ENCODE measurements around the gene S100PBP. TPM values are rescaled to one million over a fixed set of nuclear protein-coding genes. Genes with fewer than 3 reads are reported as not detected.
A peak's percentile ranks its signal among the peaks of the same experiment; 100 is the strongest.

S100PBP gene
- total and polyA plus RNA-seq, 9 of the 15 experiments (the other 6 are each of a cell fraction or from before 2014, with no cell fraction given) = 22.9 to 60.2 (median 32.9) TPM

DNA sequence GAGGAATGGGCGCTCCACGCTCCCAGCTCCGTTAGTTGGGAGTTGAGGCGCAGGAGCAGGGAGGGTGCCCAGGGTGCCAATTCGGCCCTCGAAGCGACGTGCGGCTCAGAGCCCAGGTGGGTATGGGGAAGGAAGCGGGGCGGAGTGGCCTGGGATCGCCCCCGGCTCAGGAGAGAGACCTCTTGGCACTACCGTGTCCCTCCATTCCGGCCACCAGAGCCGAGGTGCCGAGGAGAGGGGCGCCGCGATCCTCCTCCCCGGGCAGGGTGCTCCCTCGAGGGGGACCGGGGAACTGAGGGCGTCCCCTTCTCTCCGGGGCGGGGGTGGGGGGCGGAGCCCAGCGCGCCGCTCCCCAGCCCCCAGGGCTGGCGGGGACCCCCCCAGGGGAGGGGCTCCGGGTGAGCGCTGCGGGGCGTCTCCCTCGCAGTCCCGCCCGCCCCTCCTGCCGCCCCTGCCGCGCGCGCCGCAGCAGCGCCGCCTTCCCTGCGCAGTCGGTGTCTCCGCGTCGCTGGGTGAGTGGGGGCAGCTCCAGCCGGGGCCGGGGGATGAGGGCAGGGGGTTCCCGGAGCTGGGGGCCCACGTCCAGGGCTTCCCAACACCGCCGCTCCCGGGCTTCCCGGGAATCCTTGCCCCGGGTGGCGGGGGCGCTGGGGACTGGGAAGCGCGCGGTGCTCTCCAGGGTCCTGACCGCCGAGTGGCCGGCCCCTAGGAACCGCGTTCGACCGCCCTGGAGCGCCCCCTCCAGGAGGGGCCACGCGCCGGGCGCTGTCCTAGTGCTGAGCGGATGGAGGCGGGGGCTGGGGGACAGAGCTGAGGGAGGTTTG lies 68.8 kb downstream of the S100PBP start, which contains the start of gene HPCA (continued):
- TF ChIP-seq, protein P1, sequence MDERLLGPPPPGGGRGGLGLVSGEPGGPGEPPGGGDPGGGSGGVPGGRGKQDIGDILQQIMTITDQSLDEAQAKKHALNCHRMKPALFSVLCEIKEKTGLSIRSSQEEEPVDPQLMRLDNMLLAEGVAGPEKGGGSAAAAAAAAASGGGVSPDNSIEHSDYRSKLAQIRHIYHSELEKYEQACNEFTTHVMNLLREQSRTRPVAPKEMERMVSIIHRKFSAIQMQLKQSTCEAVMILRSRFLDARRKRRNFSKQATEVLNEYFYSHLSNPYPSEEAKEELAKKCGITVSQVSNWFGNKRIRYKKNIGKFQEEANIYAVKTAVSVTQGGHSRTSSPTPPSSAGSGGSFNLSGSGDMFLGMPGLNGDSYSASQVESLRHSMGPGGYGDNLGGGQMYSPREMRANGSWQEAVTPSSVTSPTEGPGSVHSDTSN (CRISPR knock-in tag; IDR thresholded peaks at IDR 0.05; ENCODE audit: low read depth) = peak; percentile 78
- TF ChIP-seq, protein P1 (tag; conservative IDR thresholded peaks at IDR 0.05; ENCODE audit: low read depth) = no peak
- no peak for TF ChIP-seq KDM5B (IDR thresholded peaks at IDR 0.05; ENCODE audit: insufficient replicate concordance, low read depth, low read length)
- TF ChIP-seq CHD1 (IDR thresholded peaks at IDR 0.05; ENCODE audit: low read length) = no peak
- no peak for TF ChIP-seq ZNF507 (tag; conservative IDR thresholded peaks at IDR 0.05)
- TF ChIP-seq CTCF (IDR thresholded peaks at IDR 0.05 in 2 of 3, conservative IDR thresholded peaks at IDR 0.05 in 1 of 3; ENCODE audit: insufficient read depth in 2 of 3, low read depth in 1 of 3, low read length in 3 of 3) = peak; percentile 85 to 95 (median 95)
- TF ChIP-seq, protein P2, sequence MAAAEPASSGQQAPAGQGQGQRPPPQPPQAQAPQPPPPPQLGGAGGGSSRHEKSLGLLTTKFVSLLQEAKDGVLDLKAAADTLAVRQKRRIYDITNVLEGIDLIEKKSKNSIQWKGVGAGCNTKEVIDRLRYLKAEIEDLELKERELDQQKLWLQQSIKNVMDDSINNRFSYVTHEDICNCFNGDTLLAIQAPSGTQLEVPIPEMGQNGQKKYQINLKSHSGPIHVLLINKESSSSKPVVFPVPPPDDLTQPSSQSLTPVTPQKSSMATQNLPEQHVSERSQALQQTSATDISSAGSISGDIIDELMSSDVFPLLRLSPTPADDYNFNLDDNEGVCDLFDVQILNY (CRISPR knock-in tag; IDR thresholded peaks at IDR 0.05) = peak; percentile 99
- no peak for TF ChIP-seq EP400 (IDR thresholded peaks at IDR 0.05)
- TF ChIP-seq, protein P3, sequence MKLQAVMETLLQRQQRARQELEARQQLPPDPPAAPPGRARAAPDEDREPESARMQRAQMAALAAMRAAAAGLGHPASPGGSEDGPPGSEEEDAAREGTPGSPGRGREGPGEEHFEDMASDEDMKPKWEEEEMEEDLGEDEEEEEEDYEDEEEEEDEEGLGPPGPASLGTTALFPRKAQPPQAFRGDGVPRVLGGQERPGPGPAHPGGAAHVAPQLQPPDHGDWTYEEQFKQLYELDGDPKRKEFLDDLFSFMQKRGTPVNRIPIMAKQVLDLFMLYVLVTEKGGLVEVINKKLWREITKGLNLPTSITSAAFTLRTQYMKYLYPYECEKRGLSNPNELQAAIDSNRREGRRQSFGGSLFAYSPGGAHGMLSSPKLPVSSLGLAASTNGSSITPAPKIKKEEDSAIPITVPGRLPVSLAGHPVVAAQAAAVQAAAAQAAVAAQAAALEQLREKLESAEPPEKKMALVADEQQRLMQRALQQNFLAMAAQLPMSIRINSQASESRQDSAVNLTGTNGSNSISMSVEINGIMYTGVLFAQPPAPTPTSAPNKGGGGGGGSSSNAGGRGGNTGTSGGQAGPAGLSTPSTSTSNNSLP (IDR thresholded peaks at IDR 0.05; ENCODE audit: borderline replicate concordance, low read depth, low read length) = no peak
- 0 out of 2 replicates have a peak, but pooled peaks have one; percentile 33 for TF ChIP-seq ARID2 (IDR thresholded peaks at IDR 0.05)
- TF ChIP-seq L3MBTL2 (IDR thresholded peaks at IDR 0.05) = no peak
- 0 out of 2 replicates have a peak, but pooled peaks have one; percentile 55 for TF ChIP-seq ZFPM2 (CRISPR knock-in tag; IDR thresholded peaks at IDR 0.05)
- no peak for TF ChIP-seq CHD2 (IDR thresholded peaks at IDR 0.05; ENCODE audit: low read depth, low read length)
- peak in 1 of 2 experiments; percentile 92; a peak in 2 of 3 replicates for TF ChIP-seq CBX3 (IDR thresholded peaks at IDR 0.05; ENCODE audit: borderline replicate concordance in 1 of 2, low read length in 2 of 2)
- peak; percentile 76 for TF ChIP-seq ATF1 (CRISPR knock-in tag; IDR thresholded peaks at IDR 0.05)
- no peak for TF ChIP-seq ATF1 (tag; IDR thresholded peaks at IDR 0.05)
- TF ChIP-seq ZNF589 (CRISPR knock-in tag; IDR thresholded peaks at IDR 0.05; ENCODE audit: low read depth) = peak; percentile 85
- TF ChIP-seq JUNB (CRISPR knock-in tag; conservative IDR thresholded peaks at IDR 0.05) = no peak
- peak; percentile 59 for TF ChIP-seq EGR1 (conservative IDR thresholded peaks at IDR 0.05)
- TF ChIP-seq LCOR (CRISPR knock-in tag; IDR thresholded peaks at IDR 0.05) = peak; percentile 100
- TF ChIP-seq ZNF551 (CRISPR knock-in tag; IDR thresholded peaks at IDR 0.05) = no peak
- TF ChIP-seq ZNF668 (CRISPR knock-in tag; IDR thresholded peaks at IDR 0.05) = peak; percentile 88

Data from K562 (cell line).